GM12878 (cell line): ENCODE measurements around the gene PRR5L. TPM values are rescaled to one million over a fixed set of nuclear protein-coding genes. Genes with fewer than 3 reads are reported as not detected.

Source experiments
- ATF7 ChIP-seq: fragments of 450-650 bp; IDR thresholded peaks from 2 replicates; pipeline ENCODE4 v1.6.1; 2016; ENCODE audit warnings: low read depth, mild to moderate bottlenecking
- BACH1 ChIP-seq: fragments of 450-650 bp; IDR thresholded peaks from 2 replicates; pipeline ENCODE4 v1.6.1; 2017; ENCODE audit warnings: mild to moderate bottlenecking, borderline replicate concordance
- BCL11A ChIP-seq: IDR thresholded peaks from 2 replicates; pipeline ENCODE4 v1.6.1; 2011; ENCODE audit warnings: low read depth, low read length
- BRCA1 ChIP-seq: IDR thresholded peaks from 2 replicates; pipeline ENCODE4 v1.6.1; 2011; ENCODE audit warnings: low read depth, low read length, improper control_type of control experiment
- CBX3 ChIP-seq: fragments of 200-600 bp; sonication (generic); IDR thresholded peaks from 2 replicates; pipeline ENCODE4 v1.6.1; 2016; ENCODE audit warnings: low read depth, borderline replicate concordance
- CHD2 ChIP-seq: IDR thresholded peaks from 2 replicates; pipeline ENCODE4 v1.6.1; 2011; ENCODE audit warnings: low read depth, low read length, improper control_type of control experiment, borderline replicate concordance
- ELK1 ChIP-seq: IDR thresholded peaks from 2 replicates; pipeline ENCODE4 v1.6.1; 2012; ENCODE audit warnings: low read depth, low read length, improper control_type of control experiment
- GATAD2B ChIP-seq: fragments of 450-650 bp; conservative IDR thresholded peaks from 2 replicates; pipeline ENCODE4 v1.6.1; 2017; ENCODE audit warnings: low read depth, mild to moderate bottlenecking, moderate library complexity
- HDAC2 ChIP-seq: fragments of 200-600 bp; sonication (generic); IDR thresholded peaks from 2 replicates; pipeline ENCODE4 v1.6.1; 2017
- JUND ChIP-seq: IDR thresholded peaks from 2 replicates; pipeline ENCODE4 v1.6.1; 2012; ENCODE audit warnings: low read depth, mild to moderate bottlenecking, low read length, improper control_type of control experiment, moderate library complexity
- KAT2A ChIP-seq: conservative IDR thresholded peaks from 2 replicates; pipeline ENCODE4 v1.6.1; 2011; ENCODE audit warnings: low read depth, low read length; ENCODE audit not compliant: control insufficient read depth
- NFIC ChIP-seq: IDR thresholded peaks from 2 replicates; pipeline ENCODE4 v1.6.1; 2012; ENCODE audit warnings: low read depth, mild to moderate bottlenecking, inconsistent platforms, low read length, moderate library complexity
- PBX3 ChIP-seq: IDR thresholded peaks from 2 replicates; pipeline ENCODE4 v1.6.1; 2011; ENCODE audit warnings: mild to moderate bottlenecking, low read depth, low read length, moderate library complexity; ENCODE audit not compliant: insufficient replicate concordance
- RCOR1 ChIP-seq: conservative IDR thresholded peaks from 2 replicates; pipeline ENCODE4 v1.6.1; 2012; ENCODE audit warnings: low read depth, low read length, improper control_type of control experiment
- SIX5 ChIP-seq: IDR thresholded peaks from 2 replicates; pipeline ENCODE4 v1.6.1; 2011; ENCODE audit warnings: mild to moderate bottlenecking, low read depth, low read length, moderate library complexity; ENCODE audit not compliant: severe bottlenecking
- SMARCA5 ChIP-seq: fragments of 450-650 bp; IDR thresholded peaks from 2 replicates; pipeline ENCODE4 v1.6.1; 2017; ENCODE audit warnings: mild to moderate bottlenecking
- SUPT20H ChIP-seq: IDR thresholded peaks from 2 replicates; pipeline ENCODE4 v1.6.1; 2011; ENCODE audit warnings: low read depth, mild to moderate bottlenecking, low read length, moderate library complexity, borderline replicate concordance; ENCODE audit not compliant: control insufficient read depth
- TCF12 ChIP-seq: IDR thresholded peaks from 2 replicates; pipeline ENCODE4 v1.6.1; 2011; ENCODE audit warnings: low read depth, mild to moderate bottlenecking, low read length
- YY1 ChIP-seq: IDR thresholded peaks from 2 replicates; pipeline ENCODE4 v1.6.1; 2011; ENCODE audit warnings: low read depth, mild to moderate bottlenecking, low read length
- ZBTB33 ChIP-seq: fragments of 450-650 bp; IDR thresholded peaks from 2 replicates; pipeline ENCODE4 v1.6.1; 2017; ENCODE audit warnings: mild to moderate bottlenecking
- ZBTB40 ChIP-seq: fragments of 450-650 bp; IDR thresholded peaks from 2 replicates; pipeline ENCODE4 v1.6.1; 2016; ENCODE audit warnings: mild to moderate bottlenecking, moderate library complexity, borderline replicate concordance
- ZNF274 ChIP-seq: IDR thresholded peaks from one replicate; pipeline ENCODE4 v1.8.0; 2011; ENCODE audit not compliant: insufficient read length, insufficient read depth
- ZSCAN29 ChIP-seq: fragments of 450-650 bp; IDR thresholded peaks from 2 replicates; pipeline ENCODE4 v1.6.1; 2017; ENCODE audit warnings: mild to moderate bottlenecking, moderate library complexity
- polyA plus RNA-seq, 11 experiments: library from polyadenylated mRNA; depleted of rRNA in 4 of 11; unstranded in 6 of 11; stranded (reverse) in 5 of 11; fragments of >200 nt; fragmentation: Nextera tagmentation in 4 of 11; fragmentation: Illumina TruSeq in 1 of 11; extraction: Ambion mirVana in 4 of 11; extraction: Trizol in 1 of 11; gene quantifications; 1 replicate in 1 of 11; 2 replicates in 10 of 11; pipeline versions ENCODE4 v1.2.1 to v1.2.3, GENCODE V29; 2011 to 2016; ENCODE audit warnings: inconsistent platforms in 2 of 11, missing spikeins in 2 of 11, low read depth in 1 of 11
- total RNA-seq, 4 experiments: library from RNA; depleted of rRNA in 3 of 4; stranded (reverse); fragments of >200 nt in 3 of 4; fragmentation: Illumina TruSeq in 1 of 4; extraction: Trizol in 1 of 4; gene quantifications; 2 replicates each; pipeline versions ENCODE4 v1.2.1 to v1.2.3, GENCODE V29; 2013 to 2021

Gene PRR5L
- total and polyA plus RNA-seq, 10 of the 15 experiments (the other 5 are each of a cell fraction or from before 2014, with no cell fraction given) = 0.11 to 4.2 (median 0.67) TPM; not detected in 1

GRCh38 chr11:36289226-36289852 lies 6.7 kb upstream of the PRR5L start, which contains the start of gene COMMD9 (continued):
- no peak; the same call in 1 of the 2 replicates for TF ChIP-seq ZBTB40
- no peak for TF ChIP-seq RCOR1
- peak; percentile 84; the same call in 1 of the 2 replicates for TF ChIP-seq HDAC2
- TF ChIP-seq ZNF274 = no peak
- peak; percentile 30; the same call in 1 of the 2 replicates for TF ChIP-seq ATF7
- 0 out of 2 replicates have a peak, but pooled peaks have one; percentile 35 for TF ChIP-seq GATAD2B
- peak; percentile 92 for TF ChIP-seq CHD2
- TF ChIP-seq ZBTB33 = no peak
- TF ChIP-seq BCL11A = no peak
- peak; percentile 9; the same call in 1 of the 2 replicates for TF ChIP-seq SMARCA5
- TF ChIP-seq ZSCAN29 = no peak
- TF ChIP-seq SIX5 = peak; percentile 94
- no peak for TF ChIP-seq ELK1
- TF ChIP-seq TCF12 = peak; percentile 82
- peak; percentile 99 for TF ChIP-seq YY1
- TF ChIP-seq PBX3 = peak; percentile 66
- TF ChIP-seq SUPT20H = no peak
- no peak for TF ChIP-seq KAT2A
- no peak for TF ChIP-seq CBX3
- TF ChIP-seq NFIC = peak; percentile 71; the same call in 1 of the 2 replicates
- peak; percentile 73 for TF ChIP-seq BACH1
- TF ChIP-seq JUND = no peak
- no peak for TF ChIP-seq BRCA1
